ENCODE measurements around the gene PDK4. TPM values are rescaled to one million over a fixed set of nuclear protein-coding genes. Genes with fewer than 3 reads are reported as not detected.

Gene PDK4
- polyA plus RNA-seq, 3 donors, result 2.2 to 26.0 (median 12.4) TPM

- H3K4me1 Mint-ChIP-seq, result peaks cover 63% of the 10 kb centered on the region
Measured at GRCh38 chr7:95594185-95594584, 2.1 kb downstream of the PDK4 start.

GRCh38 chr7:95593343-95593742 is 3.0 kb downstream of the PDK4 start:
- H3K9me3 Mint-ChIP-seq, result no peaks in the 10 kb centered on the region
- Histone ChIP-seq H3K36me3 (replicated peaks in 1 of 2; ENCODE audit: control insufficient read depth in 1 of 2, insufficient read depth in 2 of 2, low read length in 2 of 2) (peaks cover 60 to 65% of the 10 kb centered on the region in 2 donors), H3K4me2 (replicated peaks; ENCODE audit: extremely low read depth, low read length, poor library complexity, severe bottlenecking) (peak overlapping the region; percentile 77), H3K9me3 (replicated peaks in 1 of 2; ENCODE audit: control insufficient read depth in 1 of 2, insufficient read depth in 1 of 2, low read length in 2 of 2) (no peaks in the 10 kb centered on the region), H4K20me1 (ENCODE audit: insufficient read depth, low read length) (peaks cover 67% of the 10 kb centered on the region), H3K27ac (ENCODE audit: low read depth in 1 of 2, low read length in 2 of 2) (no peak overlapping the region), H2AFZ (ENCODE audit: insufficient read depth, low read depth, low read length, poor library complexity, severe bottlenecking) (no peak overlapping the region), H3K4me1 (ENCODE audit: control insufficient read depth in 1 of 2, insufficient read depth in 2 of 2, low read length in 2 of 2) (peaks cover 57 to 81% of the 10 kb centered on the region in 2 donors), H3K4me3 (replicated peaks in 1 of 3; ENCODE audit: low read depth in 2 of 3, low read length in 3 of 3) (peak overlapping the region in 2 of 3 experiments; percentile 84 to 88), H3K9ac (ENCODE audit: insufficient read depth, low read length, poor library complexity, severe bottlenecking) (no peak overlapping the region), H3K27me3 (ENCODE audit: control insufficient read depth in 2 of 2, insufficient read depth in 2 of 2, low read length in 2 of 2) (no peaks in the 10 kb centered on the region), H3K79me2 (ENCODE audit: insufficient read depth, low read length) (peaks cover 38% of the 10 kb centered on the region)
- peak overlapping the region in 1 of 2 donors; percentile 30 for H3K4me3 Mint-ChIP-seq
- DNase-seq, result no peak
- no peak for TF ChIP-seq CTCF (IDR thresholded peaks at IDR 0.05)
- H3K27me3 Mint-ChIP-seq (ENCODE audit: low read depth in 3 of 3), result no peaks in the 10 kb centered on the region
- no CpG with 5 or more reads among the region's 2 CpGs for WGBS (ENCODE audit: insufficient coverage)
- peaks cover 70% of the 10 kb centered on the region for H3K4me1 Mint-ChIP-seq
- peaks cover 43 to 55% of the 10 kb centered on the region in 2 donors for H3K36me3 Mint-ChIP-seq
- intact Hi-C loops (cut with micrococcal nuclease), result no loop called here
- no peak overlapping the region for H3K27ac Mint-ChIP-seq

More at GRCh38 chr7:95594185-95594584, 2.1 kb downstream of the PDK4 start:
- intact Hi-C loops (cut with micrococcal nuclease), result no loop called here
- Histone ChIP-seq H3K9me3 (replicated peaks in 1 of 2; ENCODE audit: control insufficient read depth in 1 of 2, insufficient read depth in 1 of 2, low read length in 2 of 2) (no peaks in the 10 kb centered on the region), H2AFZ (ENCODE audit: insufficient read depth, low read depth, low read length, poor library complexity, severe bottlenecking) (no peak overlapping the region), H3K9ac (ENCODE audit: insufficient read depth, low read length, poor library complexity, severe bottlenecking) (no peak overlapping the region), H4K20me1 (ENCODE audit: insufficient read depth, low read length) (peaks cover 59% of the 10 kb centered on the region), H3K79me2 (ENCODE audit: insufficient read depth, low read length) (peaks cover 38% of the 10 kb centered on the region), H3K4me2 (replicated peaks; ENCODE audit: extremely low read depth, low read length, poor library complexity, severe bottlenecking) (peak overlapping the region; percentile 77), H3K27me3 (ENCODE audit: control insufficient read depth in 2 of 2, insufficient read depth in 2 of 2, low read length in 2 of 2) (no peaks in the 10 kb centered on the region), H3K27ac (ENCODE audit: low read depth in 1 of 2, low read length in 2 of 2) (no peak overlapping the region), H3K4me1 (ENCODE audit: control insufficient read depth in 1 of 2, insufficient read depth in 2 of 2, low read length in 2 of 2) (peaks cover 50 to 73% of the 10 kb centered on the region in 2 donors), H3K4me3 (replicated peaks in 1 of 3; ENCODE audit: low read depth in 2 of 3, low read length in 3 of 3) (peak overlapping the region; percentile 58 to 88 (median 84)), H3K36me3 (replicated peaks in 1 of 2; ENCODE audit: control insufficient read depth in 1 of 2, insufficient read depth in 2 of 2, low read length in 2 of 2) (peaks cover 52 to 56% of the 10 kb centered on the region in 2 donors)
- peaks cover 36 to 46% of the 10 kb centered on the region in 2 donors for H3K36me3 Mint-ChIP-seq
- H3K27me3 Mint-ChIP-seq (ENCODE audit: low read depth in 3 of 3), result no peaks in the 10 kb centered on the region
- TF ChIP-seq CTCF (IDR thresholded peaks at IDR 0.05), result no peak
- no peaks in the 10 kb centered on the region for H3K9me3 Mint-ChIP-seq
- H3K27ac Mint-ChIP-seq, result peak overlapping the region in 1 of 7 donors; percentile 15
- no peak overlapping the region for H3K4me3 Mint-ChIP-seq
- no peak for DNase-seq

All from CD14-positive monocyte (primary cell).